Measurements from ENCODE around the gene AKIRIN1. TPM values are rescaled to one million over a fixed set of nuclear protein-coding genes. Genes with fewer than 3 reads are reported as not detected.
"Not testable (repeated sequence)": the region's sequence is repeated elsewhere in the genome, so short reads cannot be mapped to it uniquely, and the experiment has no call there.

Gene AKIRIN1
- total RNA-seq, 1 donor from 2014 or later = 29.6 TPM

GRCh38 chr1:39001516-39002421, 10.7 kb downstream of the AKIRIN1 start:
- H3K27me3 ChIP-seq = no peaks in the 10 kb centered on the region
- no peak for DNase-seq (ENCODE audit: low spot score in 2 of 2)
- H3K27ac ChIP-seq = no peak overlapping the region
- intact Hi-C loops (cut with DNase I) = no loop called here
- TF ChIP-seq CTCF (IDR thresholded peaks at IDR 0.05) = no peak
- H3K4me3 ChIP-seq = no peak overlapping the region
- peaks cover 65 to 80% of the 10 kb centered on the region in 2 donors for H3K36me3 ChIP-seq
- H3K4me1 ChIP-seq = peaks cover 0 to 3% of the 10 kb centered on the region in 2 donors
- no peaks in the 10 kb centered on the region for H3K9me3 ChIP-seq

- Histone ChIP-seq H3K27ac (no peak overlapping the region), H3K4me1 (no peaks in the 10 kb centered on the region), H3K27me3 (no peaks in the 10 kb centered on the region), H3K9me3 (no peaks in the 10 kb centered on the region), H3K36me3 (peaks cover 74 to 91% of the 10 kb centered on the region in 2 donors), H3K4me3 (no peak overlapping the region)
- intact Hi-C loops (cut with DNase I) = no loop called here
- no peak for TF ChIP-seq CTCF (IDR thresholded peaks at IDR 0.05)
- no peak for DNase-seq (ENCODE audit: low spot score in 2 of 2)
Observed at GRCh38 chr1:39003281-39003680, 12.2 kb downstream of the AKIRIN1 start.

GRCh38 chr1:39003794-39004193, 12.7 kb downstream of the AKIRIN1 start:
- Histone ChIP-seq H3K27ac (no peak overlapping the region), H3K36me3 (peaks cover 79 to 92% of the 10 kb centered on the region in 2 donors), H3K9me3 (no peaks in the 10 kb centered on the region), H3K4me3 (no peak overlapping the region), H3K4me1 (no peaks in the 10 kb centered on the region), H3K27me3 (no peaks in the 10 kb centered on the region)
- intact Hi-C loops (cut with DNase I) = no loop called here
- no peak for TF ChIP-seq CTCF (IDR thresholded peaks at IDR 0.05)
- no peak for DNase-seq (ENCODE audit: low spot score in 2 of 2)

GRCh38 chr1:39006287-39006686, 15.2 kb downstream of the AKIRIN1 start:
- Histone ChIP-seq H3K27ac (no peak overlapping the region), H3K4me1 (no peaks in the 10 kb centered on the region), H3K9me3 (no peaks in the 10 kb centered on the region), H3K4me3 (no peak overlapping the region), H3K36me3 (peaks cover 68 to 88% of the 10 kb centered on the region in 2 donors), H3K27me3 (no peaks in the 10 kb centered on the region)
- DNase-seq (ENCODE audit: low spot score in 2 of 2) = no peak
- TF ChIP-seq CTCF (IDR thresholded peaks at IDR 0.05) = no peak
- intact Hi-C loops (cut with DNase I) = no loop called here

GRCh38 chr1:39006726-39007645, 15.9 kb downstream of the AKIRIN1 start:
- intact Hi-C loops (cut with DNase I) = no loop called here
- Histone ChIP-seq H3K4me1 (no peaks in the 10 kb centered on the region), H3K27ac (no peak overlapping the region), H3K36me3 (peaks cover 64 to 81% of the 10 kb centered on the region in 2 donors), H3K9me3 (no peaks in the 10 kb centered on the region), H3K4me3 (no peak overlapping the region), H3K27me3 (no peaks in the 10 kb centered on the region)
- no peak for DNase-seq (ENCODE audit: low spot score in 2 of 2)
- TF ChIP-seq CTCF (IDR thresholded peaks at IDR 0.05) = no peak

- H3K4me1 ChIP-seq; intact Hi-C loops (cut with DNase I); H3K9me3 ChIP-seq; H3K27me3 ChIP-seq; H3K27ac ChIP-seq; H3K4me3 ChIP-seq; DNase-seq (ENCODE audit: low spot score in 2 of 2); H3K36me3 ChIP-seq: not testable (repeated sequence)
Observed at GRCh38 chr1:39014956-39015355, 23.9 kb downstream of the AKIRIN1 start.
